SU-DHL-6 (cell line): ENCODE measurements around the gene LGALS14.

ENCODE experiments used
- CTCF ChIP-seq: fragments of 200-600 bp; sonication (generic); IDR thresholded peaks from one replicate; pipeline ENCODE4 v1.5.1; 2017; ENCODE audit warnings: antibody characterized with exemption, mild to moderate bottlenecking, low read length, moderate library complexity; ENCODE audit not compliant: insufficient read depth, poor library complexity, severe bottlenecking
- EZH2phosphoT487 ChIP-seq: fragments of 200-600 bp; sonication (generic), shearing (Covaris generic); conservative IDR thresholded peaks from 2 replicates; pipeline ENCODE4 v1.6.1; 2018; ENCODE audit warnings: mild to moderate bottlenecking, antibody characterized with exemption, low read length, moderate library complexity, mixed read lengths

- no peak for TF ChIP-seq CTCF
- TF ChIP-seq EZH2phosphoT487: no peak
Observed at GRCh38 chr19:39754971-39755370, 50.7 kb downstream of the LGALS14 start.
